GM23248 (cell line): ENCODE results near the gene LRRK2.

Source experiments
- EZH2 ChIP-seq: fragments of 200-600 bp; sonication (generic); IDR thresholded peaks from 2 replicates; pipeline ENCODE4 v1.6.1; 2018; ENCODE audit warnings: antibody characterized with exemption, mild to moderate bottlenecking; ENCODE audit not compliant: insufficient read depth, poor library complexity, severe bottlenecking
- EZH2phosphoT487 ChIP-seq: fragments of 200-600 bp; sonication (generic); IDR thresholded peaks from 2 replicates; pipeline ENCODE4 v1.6.1; 2018; ENCODE audit warnings: antibody characterized with exemption, moderate library complexity, mild to moderate bottlenecking, low read depth; ENCODE audit not compliant: insufficient read depth

- TF ChIP-seq EZH2 (no peak), EZH2phosphoT487 (no peak)
Measured at GRCh38 chr12:40216516-40217288, 8.1 kb upstream of the LRRK2 start.
